HepG2 (cell line): ENCODE measurements around the gene PRPF38B. TPM values are rescaled to one million over a fixed set of nuclear protein-coding genes. Genes with fewer than 3 reads are reported as not detected.

Source experiments
- ADNP ChIP-seq: sonication (generic); formaldehyde crosslinking; IDR thresholded peaks from 2 replicates; pipeline ENCODE4 v1.4.0; 2020; ENCODE audit warnings: missing genetic modification reagents
- ATF3 ChIP-seq: sonication (generic); formaldehyde crosslinking; IDR thresholded peaks from 2 replicates; pipeline ENCODE4 v1.4.0; 2020; ENCODE audit warnings: missing genetic modification reagents
- CBFB ChIP-seq: sonication (generic); formaldehyde crosslinking; IDR thresholded peaks from 2 replicates; pipeline ENCODE4 v1.4.0; 2020; ENCODE audit warnings: missing genetic modification reagents
- CEBPB ChIP-seq: IDR thresholded peaks from 2 replicates; pipeline ENCODE4 v1.6.1; 2011; ENCODE audit warnings: low read depth, low read length, improper control_type of control experiment, borderline replicate concordance
- CEBPG ChIP-seq: IDR thresholded peaks from 2 replicates; pipeline ENCODE4 v1.6.1; 2016
- HNRNPK ChIP-seq: fragments of 200-400 bp; formaldehyde crosslinking; IDR thresholded peaks from 2 replicates; pipeline ENCODE4 v1.6.1; 2018; ENCODE audit warnings: low read length, low read depth, moderate library complexity, mild to moderate bottlenecking; ENCODE audit not compliant: poor library complexity, severe bottlenecking
- KLF16 ChIP-seq, 2 experiments: sonication (generic) in 1 of 2; formaldehyde crosslinking in 1 of 2; IDR thresholded peaks; 2 replicates each; pipeline versions ENCODE4 v1.6.1 to v1.8.0; 2016 to 2023; ENCODE audit warnings: missing genetic modification reagents in 2 of 2, missing compliant biosample characterization in 1 of 2
- LBX2 ChIP-seq: sonication (generic); formaldehyde crosslinking; IDR thresholded peaks from 2 replicates; pipeline ENCODE4 v1.5.0; 2020; ENCODE audit warnings: missing genetic modification reagents, mild to moderate bottlenecking, borderline replicate concordance
- MXD3 ChIP-seq: IDR thresholded peaks from 2 replicates; pipeline ENCODE4 v1.6.1; 2016; ENCODE audit warnings: mild to moderate bottlenecking, missing biosample characterization, missing genetic modification reagents
- NCOA1 ChIP-seq: sonication (generic); formaldehyde crosslinking; IDR thresholded peaks from 2 replicates; pipeline ENCODE4 v1.9.0; 2021; ENCODE audit warnings: missing genetic modification reagents
- NONO ChIP-seq, 2 experiments: fragments of 450-650 bp in 1 of 2; sonication (generic) in 1 of 2; formaldehyde crosslinking in 1 of 2; IDR thresholded peaks in 1 of 2; conservative IDR thresholded peaks in 1 of 2; 2 replicates each; pipeline versions ENCODE4 v1.6.1 to v1.8.0; 2017 to 2022; ENCODE audit warnings: mild to moderate bottlenecking in 1 of 2, missing genetic modification reagents in 1 of 2, moderate library complexity in 1 of 2
- SALL1 ChIP-seq: sonication (generic); formaldehyde crosslinking; IDR thresholded peaks from 2 replicates; pipeline ENCODE4 v1.8.0; 2022; ENCODE audit warnings: mild to moderate bottlenecking, missing genetic modification reagents
- SOX5 ChIP-seq: IDR thresholded peaks from 2 replicates; pipeline ENCODE4 v1.6.1; 2016; ENCODE audit warnings: borderline replicate concordance
- TGIF2 ChIP-seq: IDR thresholded peaks from 2 replicates; pipeline ENCODE4 v1.6.1; 2016; ENCODE audit warnings: control low read depth, missing compliant biosample characterization
- ZBTB43 ChIP-seq: sonication (generic); formaldehyde crosslinking; conservative IDR thresholded peaks from 2 replicates; pipeline ENCODE4 v1.4.0; 2020; ENCODE audit warnings: missing genetic modification reagents
- ZIK1 ChIP-seq: sonication (generic); formaldehyde crosslinking; IDR thresholded peaks from 2 replicates; pipeline ENCODE4 v1.5.0; 2020; ENCODE audit warnings: mild to moderate bottlenecking, low read depth, missing genetic modification reagents, borderline replicate concordance
- ZNF549 ChIP-seq: sonication (generic); formaldehyde crosslinking; IDR thresholded peaks from 2 replicates; pipeline ENCODE4 v1.5.0; 2020; ENCODE audit warnings: missing genetic modification reagents
- polyA plus RNA-seq, 8 experiments: library from polyadenylated mRNA; depleted of rRNA in 3 of 8; stranded (reverse) in 7 of 8; unstranded in 1 of 8; fragments of >200 nt; fragmentation: Illumina TruSeq in 4 of 8; extraction: Trizol in 4 of 8; gene quantifications; 2 replicates each; pipeline versions ENCODE4 v1.2.1 to v1.2.3, GENCODE V29; 2011 to 2016; ENCODE audit warnings: low read depth in 4 of 8, missing spikeins in 1 of 8, mixed read lengths in 1 of 8; ENCODE audit not compliant: insufficient read depth in 1 of 8
- total RNA-seq, 5 experiments: library from RNA; depleted of rRNA; stranded (reverse); fragments of >200 nt; fragmentation: Illumina TruSeq; extraction: Trizol; gene quantifications; 2 replicates each; pipeline ENCODE4 v1.2.3, GENCODE V29; 2016; ENCODE audit warnings: low read depth in 1 of 5
- TF ChIP-seq, protein P1 (sequence below): sonication (generic); formaldehyde crosslinking; conservative IDR thresholded peaks from 2 replicates; pipeline ENCODE4 v1.8.0; 2022; ENCODE audit warnings: low read depth, missing genetic modification reagents
- TF ChIP-seq, protein P2 (sequence below): sonication (generic); formaldehyde crosslinking; IDR thresholded peaks from 2 replicates; pipeline ENCODE4 v1.4.0; 2020; ENCODE audit warnings: missing genetic modification reagents

The PRPF38B gene
- total and polyA plus RNA-seq, 2 of the 13 experiments (the other 11 are each of a cell fraction or from before 2014, with no cell fraction given), result 25.7 to 29.7 TPM

DNA sequence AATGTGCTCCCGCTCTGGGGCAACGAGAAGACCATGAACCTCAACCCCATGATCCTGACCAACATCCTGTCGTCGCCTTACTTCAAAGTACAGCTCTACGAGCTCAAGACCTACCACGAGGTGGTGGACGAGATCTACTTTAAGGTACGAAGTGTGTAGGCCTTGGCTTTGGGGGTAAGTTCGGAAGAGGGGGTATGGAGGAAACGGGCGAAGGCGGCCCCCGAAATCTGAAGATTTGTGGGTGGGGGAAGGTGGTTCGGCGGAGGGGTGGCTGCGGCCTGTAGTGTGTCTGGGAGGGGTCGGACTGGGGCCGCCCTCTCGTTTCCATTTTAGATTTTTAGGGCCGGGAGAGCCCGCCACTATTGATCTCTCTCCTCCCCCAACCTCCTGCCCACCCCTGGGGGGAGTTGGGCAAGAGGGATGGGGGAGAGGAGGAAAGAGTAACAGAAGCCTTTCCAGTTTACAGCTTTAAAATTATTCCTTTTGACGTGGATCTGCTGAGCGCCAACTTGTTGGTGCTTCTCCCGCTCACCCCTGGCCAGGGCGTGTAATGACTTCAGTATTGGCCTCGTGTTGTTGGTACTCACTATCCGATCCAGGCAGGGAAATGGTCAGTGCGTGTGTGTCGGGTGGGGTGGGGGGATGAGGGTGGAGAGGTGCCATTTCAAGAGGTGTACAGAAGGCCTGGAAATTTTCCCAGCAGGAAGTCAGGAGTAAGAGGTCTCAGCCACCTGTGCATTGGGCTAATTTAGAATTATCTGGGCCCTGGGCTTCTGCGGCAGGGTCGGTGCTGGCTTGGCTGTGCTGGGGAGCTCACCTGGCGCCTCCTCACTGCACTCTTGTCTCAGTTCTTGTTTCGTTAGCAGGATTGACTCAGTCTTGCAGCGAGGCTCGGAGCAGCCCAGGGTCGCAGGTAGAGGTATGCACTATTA lies 880 bp downstream of the PRPF38B start (continued):
- TF ChIP-seq CEBPB (no peak), ZIK1 (CRISPR knock-in tag) (no peak), CBFB (CRISPR knock-in tag) (no peak), TGIF2 (CRISPR knock-in tag) (no peak), LBX2 (peak; percentile 18; the same call in 1 of the 2 replicates), NCOA1 (no peak), ZBTB43 (CRISPR knock-in tag) (no peak), MXD3 (CRISPR knock-in tag) (no peak), HNRNPK (no peak), NONO (IDR thresholded peaks at IDR 0.05) (no peak), NONO (CRISPR knock-in tag; conservative IDR thresholded peaks at IDR 0.05) (0 out of 2 replicates have a peak, but pooled peaks have one; percentile 11), KLF16 (CRISPR knock-in tag; IDR thresholded peaks at IDR 0.05) (no peak), ZNF549 (CRISPR knock-in tag) (no peak), SALL1 (CRISPR knock-in tag) (no peak), ADNP (CRISPR knock-in tag) (no peak), ATF3 (no peak), SOX5 (CRISPR knock-in tag) (no peak), CEBPG (CRISPR knock-in tag) (no peak)
- TF ChIP-seq, protein P1, sequence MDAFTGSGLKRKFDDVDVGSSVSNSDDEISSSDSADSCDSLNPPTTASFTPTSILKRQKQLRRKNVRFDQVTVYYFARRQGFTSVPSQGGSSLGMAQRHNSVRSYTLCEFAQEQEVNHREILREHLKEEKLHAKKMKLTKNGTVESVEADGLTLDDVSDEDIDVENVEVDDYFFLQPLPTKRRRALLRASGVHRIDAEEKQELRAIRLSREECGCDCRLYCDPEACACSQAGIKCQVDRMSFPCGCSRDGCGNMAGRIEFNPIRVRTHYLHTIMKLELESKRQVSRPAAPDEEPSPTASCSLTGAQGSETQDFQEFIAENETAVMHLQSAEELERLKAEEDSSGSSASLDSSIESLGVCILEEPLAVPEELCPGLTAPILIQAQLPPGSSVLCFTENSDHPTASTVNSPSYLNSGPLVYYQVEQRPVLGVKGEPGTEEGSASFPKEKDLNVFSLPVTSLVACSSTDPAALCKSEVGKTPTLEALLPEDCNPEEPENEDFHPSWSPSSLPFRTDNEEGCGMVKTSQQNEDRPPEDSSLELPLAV (CRISPR knock-in tag), result no peak
- TF ChIP-seq, protein P2, sequence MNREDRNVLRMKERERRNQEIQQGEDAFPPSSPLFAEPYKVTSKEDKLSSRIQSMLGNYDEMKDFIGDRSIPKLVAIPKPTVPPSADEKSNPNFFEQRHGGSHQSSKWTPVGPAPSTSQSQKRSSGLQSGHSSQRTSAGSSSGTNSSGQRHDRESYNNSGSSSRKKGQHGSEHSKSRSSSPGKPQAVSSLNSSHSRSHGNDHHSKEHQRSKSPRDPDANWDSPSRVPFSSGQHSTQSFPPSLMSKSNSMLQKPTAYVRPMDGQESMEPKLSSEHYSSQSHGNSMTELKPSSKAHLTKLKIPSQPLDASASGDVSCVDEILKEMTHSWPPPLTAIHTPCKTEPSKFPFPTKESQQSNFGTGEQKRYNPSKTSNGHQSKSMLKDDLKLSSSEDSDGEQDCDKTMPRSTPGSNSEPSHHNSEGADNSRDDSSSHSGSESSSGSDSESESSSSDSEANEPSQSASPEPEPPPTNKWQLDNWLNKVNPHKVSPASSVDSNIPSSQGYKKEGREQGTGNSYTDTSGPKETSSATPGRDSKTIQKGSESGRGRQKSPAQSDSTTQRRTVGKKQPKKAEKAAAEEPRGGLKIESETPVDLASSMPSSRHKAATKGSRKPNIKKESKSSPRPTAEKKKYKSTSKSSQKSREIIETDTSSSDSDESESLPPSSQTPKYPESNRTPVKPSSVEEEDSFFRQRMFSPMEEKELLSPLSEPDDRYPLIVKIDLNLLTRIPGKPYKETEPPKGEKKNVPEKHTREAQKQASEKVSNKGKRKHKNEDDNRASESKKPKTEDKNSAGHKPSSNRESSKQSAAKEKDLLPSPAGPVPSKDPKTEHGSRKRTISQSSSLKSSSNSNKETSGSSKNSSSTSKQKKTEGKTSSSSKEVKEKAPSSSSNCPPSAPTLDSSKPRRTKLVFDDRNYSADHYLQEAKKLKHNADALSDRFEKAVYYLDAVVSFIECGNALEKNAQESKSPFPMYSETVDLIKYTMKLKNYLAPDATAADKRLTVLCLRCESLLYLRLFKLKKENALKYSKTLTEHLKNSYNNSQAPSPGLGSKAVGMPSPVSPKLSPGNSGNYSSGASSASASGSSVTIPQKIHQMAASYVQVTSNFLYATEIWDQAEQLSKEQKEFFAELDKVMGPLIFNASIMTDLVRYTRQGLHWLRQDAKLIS, result 0 out of 2 replicates have a peak, but pooled peaks have one; percentile 21
